Middle frontal gyrus (tissue), 1 donor: ENCODE measurements around the gene AMDHD2.

Experiments used
- DNase-seq: peaks from one replicate; pipeline ENCODE4 v3.0.0-alpha.2; 2015; ENCODE audit warnings: low spot score; ENCODE audit errors: extremely low spot score

AMDHD2 gene

GRCh38 chr16:2516391-2517240 is 3.6 kb upstream of the AMDHD2 start:
- DNase-seq: no peak

DNA sequence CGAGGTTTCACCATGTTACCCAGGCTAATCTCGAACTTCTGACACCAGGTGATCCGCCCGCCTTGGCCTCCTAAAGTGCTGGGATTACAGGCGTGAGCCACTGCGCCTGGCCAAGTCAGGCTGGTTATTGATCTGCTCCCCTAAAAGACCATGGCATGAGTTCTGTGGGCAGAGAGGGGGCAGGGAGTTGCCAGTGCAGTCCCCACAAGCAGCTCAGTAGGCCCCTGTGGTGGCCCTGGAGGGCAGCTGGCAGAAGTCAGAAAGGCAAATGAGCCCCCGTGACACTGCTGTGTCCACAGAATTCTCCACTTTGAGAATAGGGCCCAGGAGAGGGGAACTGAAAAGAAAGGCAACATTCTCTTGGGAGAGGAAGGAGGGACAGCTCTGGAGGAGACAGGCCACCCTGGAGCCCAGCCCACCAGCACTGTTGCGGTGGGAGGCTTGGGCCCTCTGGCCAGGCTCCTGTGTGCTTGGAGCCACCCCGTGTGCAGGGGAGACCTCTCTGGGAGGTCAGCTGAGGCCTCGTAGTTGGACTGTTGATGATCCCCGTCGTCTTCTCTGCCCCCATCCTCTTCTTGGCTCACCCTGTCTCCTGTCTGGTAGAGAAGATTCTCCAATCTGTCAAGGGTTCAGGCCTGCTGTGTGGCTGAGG is 2.1 kb upstream of the AMDHD2 start:
- no peak for DNase-seq

GRCh38 chr16:2518823-2519710 is 1.1 kb upstream of the AMDHD2 start:
- no peak for DNase-seq

DNA sequence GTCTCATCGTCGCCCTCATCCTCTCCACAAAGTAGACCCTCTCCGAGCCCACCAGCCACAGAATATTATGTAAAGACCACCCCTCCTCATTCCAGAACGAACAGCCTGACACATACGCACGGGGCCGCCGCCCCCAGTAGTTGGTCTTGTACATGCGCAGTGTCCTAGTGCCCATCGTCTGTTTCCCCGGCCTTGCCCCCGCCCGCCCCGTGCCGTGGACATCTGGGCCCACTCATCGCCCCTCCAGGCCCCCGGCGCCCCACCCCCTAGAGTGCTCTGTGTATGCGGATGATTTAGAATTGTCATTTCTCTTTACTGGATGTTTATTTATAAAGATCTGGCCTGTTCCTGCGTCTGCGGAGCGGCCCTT is 475 bp upstream of the AMDHD2 start:
- DNase-seq: no peak

- no peak for DNase-seq
Measured at GRCh38 chr16:2520784-2521531, 787 bp downstream of the AMDHD2 start.

- no peak for DNase-seq
Measured at GRCh38 chr16:2523801-2524231, 3.6 kb downstream of the AMDHD2 start.

- no peak for DNase-seq
Measured at GRCh38 chr16:2524339-2524938, 4.3 kb downstream of the AMDHD2 start.

- DNase-seq: no peak
Measured at GRCh38 chr16:2526135-2526534, 6.0 kb downstream of the AMDHD2 start.

DNA sequence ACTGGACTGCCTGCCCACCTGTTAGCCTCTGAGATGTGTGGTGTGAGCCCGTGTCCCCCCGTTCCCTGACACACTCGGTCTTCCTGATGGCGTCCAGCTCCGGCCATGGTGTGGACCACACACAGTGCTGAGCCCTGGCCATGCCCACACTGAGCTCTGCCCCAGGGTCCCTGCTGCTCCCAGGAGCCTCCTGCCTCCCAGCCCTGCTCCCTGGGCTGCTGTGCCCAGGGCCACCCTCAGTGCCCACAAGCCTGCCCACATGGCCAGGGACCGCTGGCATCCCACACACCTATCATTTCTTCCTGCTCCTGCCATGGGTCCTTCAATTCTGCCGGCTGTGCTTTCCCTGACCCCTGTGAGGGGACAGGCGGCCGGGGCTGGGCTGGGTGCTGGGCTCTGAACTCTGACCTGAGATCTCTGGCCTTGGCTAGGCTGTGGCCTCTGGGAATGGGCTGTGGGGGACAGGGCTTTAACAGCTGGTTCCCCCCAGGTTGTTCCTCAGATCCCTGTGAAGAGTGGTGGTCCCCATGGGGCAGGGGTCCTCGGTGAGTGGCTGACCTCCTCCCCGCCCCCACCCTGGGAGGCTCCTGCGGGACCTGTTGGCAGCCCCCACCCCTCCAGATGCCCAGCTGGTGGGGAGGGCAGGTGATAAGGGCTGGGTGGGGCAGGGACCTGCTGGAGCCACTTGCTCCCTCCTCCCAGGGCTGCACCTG is 7.1 kb downstream of the AMDHD2 start:
- DNase-seq: no peak

- no peak for DNase-seq
Measured at GRCh38 chr16:2527784-2528100, 7.6 kb downstream of the AMDHD2 start.

DNA sequence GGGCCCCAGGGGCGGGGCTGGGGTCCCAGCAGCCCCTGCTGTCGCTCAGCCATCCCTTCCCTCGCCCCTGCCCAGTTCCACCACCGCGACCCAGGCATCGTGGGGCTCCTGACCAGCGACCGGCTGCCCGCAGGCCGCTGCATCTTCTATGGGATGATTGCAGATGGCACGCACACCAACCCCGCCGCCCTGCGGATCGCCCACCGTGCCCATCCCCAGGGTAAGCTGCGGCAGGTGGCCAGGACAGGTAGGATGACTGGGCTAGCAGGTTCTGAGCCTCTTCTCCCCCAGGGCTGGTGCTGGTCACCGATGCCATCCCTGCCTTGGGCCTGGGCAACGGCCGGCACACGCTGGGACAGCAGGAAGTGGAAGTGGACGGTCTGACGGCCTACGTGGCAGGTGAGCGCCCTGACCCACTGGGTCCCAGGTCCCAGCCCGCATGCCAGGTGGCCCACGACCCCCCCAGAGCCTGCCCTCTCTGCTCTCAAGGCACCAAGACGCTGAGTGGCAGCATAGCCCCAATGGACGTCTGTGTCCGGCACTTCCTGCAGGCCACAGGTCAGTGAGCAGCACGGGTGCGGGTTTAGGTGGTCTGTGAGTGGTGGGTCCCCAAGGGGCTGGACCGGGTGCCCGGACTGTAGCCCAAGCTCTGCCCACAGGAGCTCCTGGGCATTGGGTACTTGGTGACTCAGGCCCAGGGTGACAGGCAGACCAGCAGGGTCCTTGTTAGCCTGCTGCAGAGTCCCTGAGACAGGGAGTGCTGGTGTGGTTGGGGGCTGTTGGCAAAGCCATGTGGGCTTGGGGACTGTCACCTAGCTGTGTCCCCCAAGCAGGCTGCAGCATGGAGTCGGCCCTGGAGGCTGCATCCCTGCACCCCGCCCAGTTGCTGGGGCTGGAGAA is 8.2 kb downstream of the AMDHD2 start:
- no peak for DNase-seq

GRCh38 chr16:2529061-2529931 is 9.1 kb downstream of the AMDHD2 start:
- DNase-seq: no peak

DNA sequence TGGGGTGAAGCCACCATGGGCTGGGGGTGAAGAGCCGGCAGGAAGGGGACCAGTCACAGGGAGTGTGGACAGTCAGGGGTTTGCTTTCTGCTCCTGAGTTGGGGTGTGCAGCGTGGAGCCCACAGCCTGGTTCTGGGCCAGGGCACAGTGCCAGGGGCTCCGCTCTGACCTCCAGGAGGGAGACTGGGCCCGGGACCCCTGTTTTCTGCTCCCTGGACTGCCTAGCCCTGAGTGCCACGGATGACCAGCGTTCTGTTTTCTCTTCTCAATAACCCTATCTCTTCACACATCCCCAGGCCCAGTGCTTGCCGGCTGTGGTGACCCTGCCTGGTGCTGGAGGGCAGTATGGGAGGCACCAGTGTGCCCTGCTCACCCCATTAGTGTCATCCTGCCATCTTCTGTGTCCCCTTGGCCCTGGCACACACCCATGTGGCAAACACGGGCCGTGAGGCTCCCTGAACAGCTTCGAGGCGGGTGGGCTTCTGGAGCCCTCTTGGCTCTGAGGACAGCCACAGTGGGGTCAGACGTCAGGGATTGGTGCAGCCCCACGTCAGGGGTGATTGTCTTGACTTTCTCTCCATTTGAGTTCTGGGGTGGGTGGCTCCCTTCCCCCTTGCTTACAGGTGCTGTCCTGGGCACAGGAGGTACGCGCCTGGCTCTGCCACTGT is 9.9 kb downstream of the AMDHD2 start:
- DNase-seq: no peak

- DNase-seq: no peak
Measured at GRCh38 chr16:2530629-2531318, 10.6 kb downstream of the AMDHD2 start.

DNA sequence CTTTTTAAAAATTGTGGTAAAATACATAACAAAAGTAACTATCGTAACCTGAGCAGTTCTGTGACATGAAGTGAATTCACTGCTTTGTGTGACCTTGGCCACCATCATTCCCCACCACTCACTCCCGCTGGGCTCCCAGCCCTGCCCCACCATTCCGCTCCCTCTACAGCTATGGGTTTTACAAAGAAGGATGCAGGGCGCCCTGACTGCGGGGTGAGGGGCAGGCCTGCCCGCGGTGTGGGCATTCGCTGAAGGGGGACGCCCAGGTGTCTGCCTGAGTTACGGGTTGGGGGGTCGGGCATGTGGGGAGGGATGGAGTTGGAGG is 11.2 kb downstream of the AMDHD2 start, which contains the start of gene CEMP1:
Gene CEMP1, minus strand, starts transcription at position 38 of the 325 bp plus-strand sequence. CDS start 335 bp downstream, outside the sequence.
- DNase-seq: no peak

DNA sequence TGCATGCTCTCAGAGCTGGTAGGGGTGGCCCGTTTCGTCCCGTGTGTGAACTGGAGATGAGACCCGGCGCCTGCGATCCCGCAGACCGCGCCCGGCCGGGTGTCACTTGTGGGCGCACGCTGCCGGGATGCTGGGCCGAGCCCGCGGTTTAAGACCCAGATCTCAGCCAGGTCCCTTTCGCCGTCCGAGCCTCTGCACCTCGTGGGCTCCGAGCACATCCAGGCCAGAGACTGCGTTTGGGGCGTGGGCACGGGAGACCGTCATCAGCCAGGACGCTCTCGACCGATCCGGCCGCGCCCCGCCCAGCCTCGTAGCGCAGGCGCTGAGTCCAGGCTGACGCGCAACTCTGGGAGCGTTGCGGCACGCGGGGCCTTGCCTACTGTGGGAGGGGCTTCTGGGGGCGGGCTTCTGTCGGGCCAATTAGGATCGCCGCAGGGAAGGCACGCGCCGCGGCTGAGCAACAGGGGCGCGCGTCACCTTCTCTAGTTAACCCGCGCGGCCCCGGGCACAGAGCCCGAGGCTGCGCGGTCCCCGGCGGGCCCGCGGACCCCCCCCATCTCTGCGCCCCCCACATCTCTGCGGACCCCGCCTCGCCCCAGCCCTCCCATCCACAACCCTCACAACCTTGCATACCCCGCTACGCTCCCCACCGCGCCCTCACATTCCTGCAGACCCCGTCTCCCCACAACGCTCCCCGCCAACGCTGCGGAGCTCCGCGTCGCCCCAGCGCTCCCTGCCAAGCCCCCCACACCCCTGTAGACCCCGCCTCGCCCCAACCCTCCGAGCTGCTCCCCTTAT is 11.7 kb downstream of the AMDHD2 start:
- DNase-seq: peak; percentile 95
